Panc1 (cell line): Measurements from ENCODE around the gene NT5DC2.

Experiments
- TF ChIP-seq, protein P1 (sequence below): fragments of 450-650 bp; IDR thresholded peaks from 2 replicates; pipeline ENCODE4 v1.5.1; 2017; ENCODE audit warnings: mild to moderate bottlenecking
- TF ChIP-seq, protein P2 (sequence below), 2 experiments: IDR thresholded peaks; 2 replicates each; pipeline ENCODE4 v1.6.1; 2011 to 2012; ENCODE audit warnings: low read depth in 2 of 2, control low read depth in 1 of 2, low read length in 1 of 2, mild to moderate bottlenecking in 1 of 2, moderate library complexity in 1 of 2; ENCODE audit not compliant: insufficient read depth in 1 of 2

GRCh38 chr3:52480768-52481715 lies 52.6 kb downstream of the NT5DC2 start:
- TF ChIP-seq, protein P1, sequence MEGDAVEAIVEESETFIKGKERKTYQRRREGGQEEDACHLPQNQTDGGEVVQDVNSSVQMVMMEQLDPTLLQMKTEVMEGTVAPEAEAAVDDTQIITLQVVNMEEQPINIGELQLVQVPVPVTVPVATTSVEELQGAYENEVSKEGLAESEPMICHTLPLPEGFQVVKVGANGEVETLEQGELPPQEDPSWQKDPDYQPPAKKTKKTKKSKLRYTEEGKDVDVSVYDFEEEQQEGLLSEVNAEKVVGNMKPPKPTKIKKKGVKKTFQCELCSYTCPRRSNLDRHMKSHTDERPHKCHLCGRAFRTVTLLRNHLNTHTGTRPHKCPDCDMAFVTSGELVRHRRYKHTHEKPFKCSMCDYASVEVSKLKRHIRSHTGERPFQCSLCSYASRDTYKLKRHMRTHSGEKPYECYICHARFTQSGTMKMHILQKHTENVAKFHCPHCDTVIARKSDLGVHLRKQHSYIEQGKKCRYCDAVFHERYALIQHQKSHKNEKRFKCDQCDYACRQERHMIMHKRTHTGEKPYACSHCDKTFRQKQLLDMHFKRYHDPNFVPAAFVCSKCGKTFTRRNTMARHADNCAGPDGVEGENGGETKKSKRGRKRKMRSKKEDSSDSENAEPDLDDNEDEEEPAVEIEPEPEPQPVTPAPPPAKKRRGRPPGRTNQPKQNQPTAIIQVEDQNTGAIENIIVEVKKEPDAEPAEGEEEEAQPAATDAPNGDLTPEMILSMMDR, result no peak
- TF ChIP-seq, protein P2, sequence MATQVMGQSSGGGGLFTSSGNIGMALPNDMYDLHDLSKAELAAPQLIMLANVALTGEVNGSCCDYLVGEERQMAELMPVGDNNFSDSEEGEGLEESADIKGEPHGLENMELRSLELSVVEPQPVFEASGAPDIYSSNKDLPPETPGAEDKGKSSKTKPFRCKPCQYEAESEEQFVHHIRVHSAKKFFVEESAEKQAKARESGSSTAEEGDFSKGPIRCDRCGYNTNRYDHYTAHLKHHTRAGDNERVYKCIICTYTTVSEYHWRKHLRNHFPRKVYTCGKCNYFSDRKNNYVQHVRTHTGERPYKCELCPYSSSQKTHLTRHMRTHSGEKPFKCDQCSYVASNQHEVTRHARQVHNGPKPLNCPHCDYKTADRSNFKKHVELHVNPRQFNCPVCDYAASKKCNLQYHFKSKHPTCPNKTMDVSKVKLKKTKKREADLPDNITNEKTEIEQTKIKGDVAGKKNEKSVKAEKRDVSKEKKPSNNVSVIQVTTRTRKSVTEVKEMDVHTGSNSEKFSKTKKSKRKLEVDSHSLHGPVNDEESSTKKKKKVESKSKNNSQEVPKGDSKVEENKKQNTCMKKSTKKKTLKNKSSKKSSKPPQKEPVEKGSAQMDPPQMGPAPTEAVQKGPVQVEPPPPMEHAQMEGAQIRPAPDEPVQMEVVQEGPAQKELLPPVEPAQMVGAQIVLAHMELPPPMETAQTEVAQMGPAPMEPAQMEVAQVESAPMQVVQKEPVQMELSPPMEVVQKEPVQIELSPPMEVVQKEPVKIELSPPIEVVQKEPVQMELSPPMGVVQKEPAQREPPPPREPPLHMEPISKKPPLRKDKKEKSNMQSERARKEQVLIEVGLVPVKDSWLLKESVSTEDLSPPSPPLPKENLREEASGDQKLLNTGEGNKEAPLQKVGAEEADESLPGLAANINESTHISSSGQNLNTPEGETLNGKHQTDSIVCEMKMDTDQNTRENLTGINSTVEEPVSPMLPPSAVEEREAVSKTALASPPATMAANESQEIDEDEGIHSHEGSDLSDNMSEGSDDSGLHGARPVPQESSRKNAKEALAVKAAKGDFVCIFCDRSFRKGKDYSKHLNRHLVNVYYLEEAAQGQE (IDR thresholded peaks at IDR 0.05; ENCODE audit: insufficient read depth in 1 of 2, low read depth in 2 of 2, low read length in 1 of 2), result no peak
